Mesenchymal stem cell (in vitro differentiated cells and primary cell): Measurements from ENCODE around the gene PRKCZ.

Source experiments
- DNase-seq: peaks from one replicate; pipeline ENCODE4 v3.0.0-alpha.2; 2013
- H2AFZ ChIP-seq: one replicate; pipeline ENCODE4 v1.6.1; 2013; ENCODE audit warnings: low read depth, mild to moderate bottlenecking, control low read depth, inconsistent platforms, low read length, moderate library complexity
- H2AK5ac ChIP-seq: 2 replicates; pipeline ENCODE4 v1.6.1; 2013; ENCODE audit warnings: low read length, moderate library complexity, mild to moderate bottlenecking, inconsistent platforms; ENCODE audit not compliant: severe bottlenecking
- H2BK120ac ChIP-seq: one replicate; pipeline ENCODE4 v1.6.1; 2013; ENCODE audit warnings: low read depth, mild to moderate bottlenecking, inconsistent platforms, low read length, moderate library complexity
- H2BK12ac ChIP-seq, 2 experiments: one replicate each; pipeline ENCODE4 v1.6.1; 2013; ENCODE audit warnings: inconsistent platforms in 2 of 2, low read length in 2 of 2, mild to moderate bottlenecking in 2 of 2, moderate library complexity in 2 of 2, control low read depth in 1 of 2
- H2BK15ac ChIP-seq: one replicate; pipeline ENCODE4 v1.6.1; 2013; ENCODE audit warnings: mild to moderate bottlenecking, low read depth, inconsistent platforms; ENCODE audit not compliant: poor library complexity, severe bottlenecking
- H2BK5ac ChIP-seq: 2 replicates; pipeline ENCODE4 v1.6.1; 2013; ENCODE audit warnings: low read depth, mild to moderate bottlenecking, low read length, control low read depth, inconsistent platforms; ENCODE audit not compliant: poor library complexity, severe bottlenecking
- H3K14ac ChIP-seq, 2 experiments: one replicate each; pipeline ENCODE4 v1.6.1; 2013; ENCODE audit warnings: inconsistent platforms in 2 of 2, low read length in 2 of 2, control low read depth in 1 of 2, mild to moderate bottlenecking in 1 of 2, moderate library complexity in 1 of 2
- H3K18ac ChIP-seq, 2 experiments: one replicate each; pipeline ENCODE4 v1.6.1; 2013; ENCODE audit warnings: inconsistent platforms in 2 of 2, low read length in 2 of 2, control low read depth in 1 of 2, low read depth in 1 of 2, mild to moderate bottlenecking in 1 of 2
- H3K23ac ChIP-seq, 2 experiments: one replicate each; pipeline ENCODE4 v1.6.1; 2013; ENCODE audit warnings: inconsistent platforms in 2 of 2, low read length in 2 of 2, mild to moderate bottlenecking in 2 of 2, moderate library complexity in 2 of 2, control low read depth in 1 of 2
- H3K27ac ChIP-seq: 2 replicates; pipeline ENCODE4 v1.5.1; 2013; ENCODE audit warnings: mild to moderate bottlenecking, moderate library complexity, low read length, control low read depth, inconsistent platforms; ENCODE audit not compliant: poor library complexity, severe bottlenecking
- H3K27me3 ChIP-seq, 2 experiments: 2 replicates each; pipeline versions ENCODE4 v1.6.1 to v1.7.0; 2013; ENCODE audit warnings: low read length in 2 of 2, mild to moderate bottlenecking in 2 of 2, moderate library complexity in 2 of 2, control low read depth in 1 of 2, inconsistent platforms in 1 of 2; ENCODE audit not compliant: control insufficient read depth in 1 of 2, insufficient read depth in 1 of 2
- H3K36me3 ChIP-seq, 2 experiments: 2 replicates each; pipeline versions ENCODE4 v1.6.1 to v1.7.0; 2013; ENCODE audit warnings: low read length in 2 of 2, control low read depth in 1 of 2, inconsistent platforms in 1 of 2, low read depth in 1 of 2, mild to moderate bottlenecking in 1 of 2; ENCODE audit not compliant: insufficient read depth in 2 of 2, control insufficient read depth in 1 of 2
- H3K4ac ChIP-seq, 2 experiments: one replicate each; pipeline ENCODE4 v1.6.1; 2013; ENCODE audit warnings: inconsistent platforms in 2 of 2, low read length in 2 of 2, mild to moderate bottlenecking in 2 of 2, moderate library complexity in 2 of 2, control low read depth in 1 of 2, low read depth in 1 of 2
- H3K4me1 ChIP-seq: 2 replicates; pipeline ENCODE4 v1.6.1; 2013; ENCODE audit warnings: low read depth, low read length, control low read depth; ENCODE audit not compliant: control insufficient read depth, insufficient read depth
- H3K4me2 ChIP-seq: 2 replicates; pipeline ENCODE4 v1.6.1; 2013; ENCODE audit warnings: low read length, mild to moderate bottlenecking, inconsistent platforms; ENCODE audit not compliant: poor library complexity, severe bottlenecking
- H3K4me3 ChIP-seq, 2 experiments: 2 replicates each; pipeline versions ENCODE4 v1.5.1 to v1.7.0; 2013; ENCODE audit warnings: low read length in 2 of 2, mild to moderate bottlenecking in 2 of 2, control low read depth in 1 of 2, low read depth in 1 of 2; ENCODE audit not compliant: insufficient read depth in 1 of 2
- H3K79me1 ChIP-seq: replicated peaks from 2 replicates; pipeline ENCODE4 v1.6.1; 2013; ENCODE audit warnings: mild to moderate bottlenecking, control low read depth, low read length, inconsistent platforms; ENCODE audit not compliant: poor library complexity, severe bottlenecking
- H3K9ac ChIP-seq: 2 replicates; pipeline ENCODE4 v1.7.0; 2013; ENCODE audit warnings: mild to moderate bottlenecking, low read length, moderate library complexity
- H3K9me3 ChIP-seq: 2 replicates; pipeline ENCODE4 v1.7.0; 2013; ENCODE audit warnings: mild to moderate bottlenecking, low read length; ENCODE audit not compliant: control insufficient read depth
- H4K8ac ChIP-seq: one replicate; pipeline ENCODE4 v1.6.1; 2013; ENCODE audit warnings: inconsistent platforms, mild to moderate bottlenecking, low read length, moderate library complexity
- H4K91ac ChIP-seq: one replicate; pipeline ENCODE4 v1.6.1; 2013; ENCODE audit warnings: mild to moderate bottlenecking, low read length, inconsistent platforms
- WGBS: methylation state at CpG from one replicate; pipeline ENCODE4 v1.1.7; 2013; ENCODE audit warnings: mixed read lengths; 5-methylcytosine and 5-hydroxymethylcytosine counted together

The PRKCZ gene

GRCh38 chr1:2150801-2151200 lies 100.6 kb downstream of the PRKCZ start:
- Histone ChIP-seq H3K79me1 (peaks cover 10% of the 10 kb centered on the region), H3K9me3 (no peaks in the 10 kb centered on the region), H2BK12ac (no peak overlapping the region), H3K4me1 (no peaks in the 10 kb centered on the region), H3K9ac (no peak overlapping the region), H4K8ac (no peak overlapping the region), H3K27me3 (peaks cover 0 to 42% of the 10 kb centered on the region in 2 experiments), H3K4ac (no peak overlapping the region), H3K23ac (no peak overlapping the region), H2BK5ac (no peak overlapping the region), H2AK5ac (no peak overlapping the region), H3K36me3 (peaks cover 0 to 74% of the 10 kb centered on the region in 2 experiments), H3K14ac (no peak overlapping the region), H4K91ac (no peak overlapping the region), H3K4me3 (no peak overlapping the region), H3K4me2 (no peak overlapping the region), H2AFZ (no peak overlapping the region), H3K27ac (no peak overlapping the region), H2BK120ac (no peak overlapping the region), H2BK15ac (no peak overlapping the region), H3K18ac (no peak overlapping the region)
- 89% methylated on average over 16 of the region's 19 CpGs for WGBS
- no peak for DNase-seq

- Histone ChIP-seq H2BK120ac (no peak overlapping the region), H3K4me1 (no peaks in the 10 kb centered on the region), H2BK12ac (no peak overlapping the region), H4K8ac (no peak overlapping the region), H3K79me1 (peaks cover 12% of the 10 kb centered on the region), H2BK5ac (no peak overlapping the region), H3K23ac (no peak overlapping the region), H2BK15ac (no peak overlapping the region), H3K4me2 (no peak overlapping the region), H3K4ac (no peak overlapping the region), H2AK5ac (no peak overlapping the region), H4K91ac (no peak overlapping the region), H3K14ac (no peak overlapping the region), H3K36me3 (peaks cover 0 to 70% of the 10 kb centered on the region in 2 experiments), H2AFZ (no peak overlapping the region), H3K18ac (no peak overlapping the region), H3K27me3 (peaks cover 0 to 43% of the 10 kb centered on the region in 2 experiments), H3K9me3 (no peaks in the 10 kb centered on the region), H3K27ac (no peak overlapping the region), H3K4me3 (no peak overlapping the region), H3K9ac (no peak overlapping the region)
- DNase-seq: no peak
- 87% methylated on average over 9 of the region's 10 CpGs for WGBS
Measured at GRCh38 chr1:2151252-2151651, 101.0 kb downstream of the PRKCZ start.

- Histone ChIP-seq H2BK5ac (no peak overlapping the region), H3K18ac (no peak overlapping the region), H2AFZ (no peak overlapping the region), H2BK12ac (no peak overlapping the region), H2BK120ac (no peak overlapping the region), H3K27ac (no peak overlapping the region), H3K4me1 (no peaks in the 10 kb centered on the region), H3K9me3 (no peaks in the 10 kb centered on the region), H2AK5ac (no peak overlapping the region), H3K23ac (no peak overlapping the region), H3K4me3 (no peak overlapping the region), H4K91ac (no peak overlapping the region), H3K9ac (no peak overlapping the region), H4K8ac (no peak overlapping the region), H3K14ac (no peak overlapping the region), H3K36me3 (peaks cover 0 to 68% of the 10 kb centered on the region in 2 experiments), H3K4me2 (no peak overlapping the region), H3K4ac (no peak overlapping the region), H2BK15ac (no peak overlapping the region), H3K27me3 (peaks cover 0 to 42% of the 10 kb centered on the region in 2 experiments), H3K79me1 (peaks cover 12% of the 10 kb centered on the region)
- 94% methylated on average over 6 of the region's 6 CpGs for WGBS
- DNase-seq: no peak
Measured at GRCh38 chr1:2151911-2152310, 101.7 kb downstream of the PRKCZ start.

- peaks cover 0 to 46% of the 10 kb centered on the region in 2 experiments for H3K27me3 ChIP-seq
- no peak for DNase-seq
- H2BK15ac ChIP-seq: no peak overlapping the region
- H2BK120ac ChIP-seq: no peak overlapping the region
- no peak overlapping the region for H3K27ac ChIP-seq
- no peak overlapping the region for H2BK12ac ChIP-seq
- no peak overlapping the region for H3K4me2 ChIP-seq
- H3K79me1 ChIP-seq: peaks cover 12% of the 10 kb centered on the region
- H3K9ac ChIP-seq: no peak overlapping the region
- no peak overlapping the region for H4K8ac ChIP-seq
- WGBS: 93% methylated on average over 11 of the region's 11 CpGs
- H3K4me1 ChIP-seq: no peaks in the 10 kb centered on the region
- no peak overlapping the region for H2BK5ac ChIP-seq
- H3K4me3 ChIP-seq: no peak overlapping the region
- peaks cover 0 to 75% of the 10 kb centered on the region in 2 experiments for H3K36me3 ChIP-seq
- no peak overlapping the region for H4K91ac ChIP-seq
- H2AK5ac ChIP-seq: no peak overlapping the region
- no peak overlapping the region for H3K4ac ChIP-seq
- no peak overlapping the region for H3K18ac ChIP-seq
- no peak overlapping the region for H2AFZ ChIP-seq
- no peak overlapping the region for H3K14ac ChIP-seq
- no peaks in the 10 kb centered on the region for H3K9me3 ChIP-seq
- no peak overlapping the region for H3K23ac ChIP-seq
Measured at GRCh38 chr1:2152954-2153353, 102.7 kb downstream of the PRKCZ start.
